ENCODE results near the gene SHISA7.
A peak's percentile ranks its signal among the peaks of the same experiment; 100 is the strongest.

Gene SHISA7

DNA sequence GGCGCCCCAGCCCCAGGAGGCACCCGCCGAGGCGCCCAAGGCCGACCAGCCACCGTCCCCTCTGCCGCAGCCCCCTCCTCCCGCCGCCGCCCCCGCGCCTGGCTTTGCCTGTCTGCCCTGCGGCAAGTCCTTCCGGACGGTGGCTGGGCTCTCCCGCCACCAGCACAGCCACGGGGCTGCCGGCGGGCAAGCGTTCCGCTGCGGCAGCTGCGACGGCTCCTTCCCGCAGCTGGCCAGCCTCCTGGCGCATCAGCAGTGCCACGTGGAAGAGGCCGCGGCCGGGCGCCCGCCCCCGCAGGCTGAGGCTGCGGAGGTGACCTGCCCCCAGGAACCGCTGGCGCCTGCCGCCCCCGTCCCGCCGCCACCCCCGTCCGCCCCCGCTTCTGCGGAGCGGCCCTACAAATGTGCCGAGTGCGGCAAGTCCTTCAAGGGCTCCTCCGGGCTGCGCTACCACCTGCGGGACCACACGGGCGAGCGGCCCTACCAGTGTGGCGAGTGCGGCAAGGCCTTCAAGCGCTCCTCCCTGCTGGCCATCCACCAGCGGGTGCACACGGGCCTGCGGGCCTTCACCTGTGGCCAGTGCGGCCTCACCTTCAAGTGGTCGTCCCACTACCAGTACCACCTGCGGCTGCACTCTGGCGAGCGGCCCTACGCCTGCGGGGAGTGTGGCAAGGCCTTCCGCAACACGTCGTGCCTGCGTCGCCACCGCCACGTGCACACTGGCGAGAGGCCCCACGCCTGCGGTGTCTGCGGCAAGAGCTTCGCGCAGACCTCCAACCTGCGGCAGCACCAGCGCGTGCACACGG lies 39.3 kb upstream of the SHISA7 start:
- no peak for DNase-seq (ENCODE audit: low read depth in 2 of 2)

DNA sequence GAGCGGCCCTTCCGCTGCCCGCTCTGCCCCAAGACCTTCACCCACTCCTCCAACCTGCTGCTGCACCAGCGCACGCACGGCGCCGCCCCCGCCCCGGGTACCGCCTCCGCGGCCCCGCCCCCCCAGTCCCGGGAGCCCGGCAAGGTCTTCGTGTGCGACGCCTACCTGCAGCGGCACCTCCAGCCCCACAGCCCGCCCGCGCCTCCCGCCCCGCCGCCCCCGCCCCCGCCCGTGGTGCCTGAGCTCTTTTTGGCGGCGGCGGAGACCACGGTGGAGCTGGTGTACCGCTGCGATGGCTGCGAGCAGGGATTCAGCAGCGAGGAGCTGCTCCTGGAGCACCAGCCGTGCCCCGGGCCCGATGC lies 38.7 kb upstream of the SHISA7 start:
- no peak for DNase-seq (ENCODE audit: low read depth in 2 of 2)

DNA sequence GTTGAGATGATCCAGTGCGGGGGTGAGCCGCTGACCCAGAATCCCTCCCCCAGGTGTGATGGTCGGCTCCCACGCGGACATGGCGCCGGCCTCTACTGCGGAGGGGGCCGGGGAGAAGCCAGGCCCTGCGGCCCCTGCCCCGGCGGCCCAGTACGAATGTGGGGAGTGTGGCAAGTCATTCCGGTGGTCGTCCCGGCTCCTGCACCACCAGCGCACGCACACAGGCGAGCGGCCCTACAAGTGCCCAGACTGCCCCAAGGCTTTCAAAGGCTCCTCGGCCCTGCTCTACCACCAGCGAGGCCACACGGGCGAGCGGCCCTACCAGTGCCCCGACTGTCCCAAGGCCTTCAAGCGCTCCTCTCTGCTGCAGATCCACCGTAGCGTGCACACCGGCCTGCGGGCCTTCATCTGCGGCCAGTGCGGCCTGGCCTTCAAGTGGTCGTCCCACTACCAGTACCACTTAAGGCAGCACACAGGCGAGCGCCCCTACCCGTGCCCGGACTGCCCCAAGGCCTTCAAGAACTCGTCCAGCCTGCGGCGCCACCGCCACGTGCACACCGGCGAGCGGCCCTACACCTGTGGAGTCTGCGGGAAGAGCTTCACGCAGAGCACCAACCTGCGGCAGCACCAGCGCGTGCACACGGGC lies 38.2 kb upstream of the SHISA7 start:
- DNase-seq (ENCODE audit: low read depth in 2 of 2): no peak

DNA sequence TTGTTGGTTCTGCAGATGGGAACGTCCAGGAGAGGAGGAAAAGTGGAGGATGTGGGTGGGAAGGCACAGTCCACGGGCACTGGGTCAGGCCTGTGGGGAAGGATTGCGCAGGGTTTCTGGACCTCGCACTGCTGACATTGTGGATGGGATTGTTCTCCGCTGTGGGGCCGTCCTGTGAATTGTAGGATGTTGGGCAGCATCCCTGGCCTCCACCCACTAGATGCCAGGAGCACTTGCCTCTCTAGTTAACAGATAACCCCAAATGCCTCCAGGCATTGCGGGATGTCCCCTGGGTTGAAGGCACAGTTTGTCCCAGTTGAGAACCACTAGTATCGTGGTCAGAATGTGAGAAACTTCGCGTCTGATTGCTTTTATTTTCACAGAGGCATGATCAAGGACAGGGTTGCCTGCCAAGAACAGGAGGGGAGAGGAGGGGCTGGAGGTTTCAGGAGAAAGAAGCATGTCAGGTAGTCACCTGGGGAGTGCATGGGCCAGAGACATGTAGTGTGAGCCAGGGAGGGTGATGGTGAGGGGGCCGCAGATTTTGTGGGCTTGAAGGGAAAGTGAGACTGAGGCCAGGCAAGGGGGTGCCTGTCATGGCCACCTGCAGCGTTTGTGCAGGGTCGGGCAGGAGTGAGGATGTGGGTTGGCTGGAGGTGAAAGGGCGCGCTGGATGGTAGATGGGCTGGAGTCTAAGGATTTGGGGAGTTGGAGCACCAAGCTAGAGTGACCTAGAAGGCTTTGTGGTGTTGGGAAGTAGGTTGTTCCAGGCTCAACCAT lies 36.5 kb upstream of the SHISA7 start:
- no peak for DNase-seq (ENCODE audit: low read depth in 2 of 2)

DNA sequence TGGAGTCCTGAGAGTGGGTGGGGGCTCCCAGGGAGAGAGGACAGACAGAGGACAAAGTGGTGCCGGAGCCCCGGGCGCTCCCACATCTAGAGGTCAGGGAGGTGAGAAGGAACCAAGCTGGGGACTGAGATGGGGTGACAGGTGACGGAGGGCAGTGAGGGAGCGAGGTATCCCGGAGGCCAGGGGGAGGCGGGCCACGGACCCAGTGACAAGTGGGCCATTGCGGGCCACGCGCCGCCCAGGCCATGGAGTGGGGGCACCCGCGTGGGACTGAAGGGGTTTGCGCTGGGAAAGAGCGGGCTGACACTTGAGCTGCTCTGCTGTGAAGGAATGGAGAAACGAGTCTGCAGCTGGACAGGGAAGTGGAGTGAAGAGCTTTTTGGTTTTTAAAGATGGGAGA lies 35.9 kb upstream of the SHISA7 start:
- no peak for DNase-seq (ENCODE audit: low read depth in 2 of 2)

DNA sequence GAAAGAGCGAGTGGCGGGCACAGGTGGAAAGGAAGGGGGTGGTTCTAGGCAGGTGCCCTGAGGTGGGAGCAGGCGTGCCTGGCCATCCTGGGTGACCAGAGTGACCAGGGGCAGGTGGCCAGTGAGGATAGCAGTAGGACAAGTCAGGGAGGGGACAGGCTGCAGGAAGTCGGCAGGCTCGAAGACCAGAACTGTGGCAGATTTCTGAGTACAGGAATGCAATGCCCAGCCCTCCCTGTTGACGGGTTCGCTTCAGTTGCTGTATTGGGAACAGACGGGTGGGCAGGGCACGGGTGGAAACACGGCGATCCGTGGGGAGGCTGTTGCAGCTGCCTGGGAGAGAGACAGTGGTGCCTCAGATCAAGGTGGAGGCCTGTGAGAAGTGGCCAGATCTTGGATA lies 35.3 kb upstream of the SHISA7 start:
- DNase-seq (ENCODE audit: low read depth in 2 of 2): no peak

DNA sequence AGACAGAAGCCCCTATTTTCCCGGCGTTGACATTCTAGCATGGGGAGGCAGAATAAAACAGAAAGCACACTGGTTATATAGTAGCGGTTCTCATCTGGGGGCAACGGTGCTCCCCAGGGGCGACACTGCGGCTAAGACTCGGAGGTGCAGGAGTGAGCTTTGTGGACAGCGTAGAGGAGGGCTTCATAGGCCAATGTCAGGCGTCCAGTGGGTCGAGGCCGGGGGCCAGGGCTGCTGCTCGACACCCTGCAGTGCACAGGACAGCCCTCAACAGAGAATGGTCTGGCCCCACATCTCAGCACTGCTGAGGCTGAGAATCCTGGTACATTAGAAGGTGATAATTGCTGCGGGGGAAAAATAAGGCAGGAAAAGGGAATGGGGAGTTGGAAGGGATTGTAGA lies 34.8 kb upstream of the SHISA7 start:
- DNase-seq (ENCODE audit: low read depth in 2 of 2): no peak

DNA sequence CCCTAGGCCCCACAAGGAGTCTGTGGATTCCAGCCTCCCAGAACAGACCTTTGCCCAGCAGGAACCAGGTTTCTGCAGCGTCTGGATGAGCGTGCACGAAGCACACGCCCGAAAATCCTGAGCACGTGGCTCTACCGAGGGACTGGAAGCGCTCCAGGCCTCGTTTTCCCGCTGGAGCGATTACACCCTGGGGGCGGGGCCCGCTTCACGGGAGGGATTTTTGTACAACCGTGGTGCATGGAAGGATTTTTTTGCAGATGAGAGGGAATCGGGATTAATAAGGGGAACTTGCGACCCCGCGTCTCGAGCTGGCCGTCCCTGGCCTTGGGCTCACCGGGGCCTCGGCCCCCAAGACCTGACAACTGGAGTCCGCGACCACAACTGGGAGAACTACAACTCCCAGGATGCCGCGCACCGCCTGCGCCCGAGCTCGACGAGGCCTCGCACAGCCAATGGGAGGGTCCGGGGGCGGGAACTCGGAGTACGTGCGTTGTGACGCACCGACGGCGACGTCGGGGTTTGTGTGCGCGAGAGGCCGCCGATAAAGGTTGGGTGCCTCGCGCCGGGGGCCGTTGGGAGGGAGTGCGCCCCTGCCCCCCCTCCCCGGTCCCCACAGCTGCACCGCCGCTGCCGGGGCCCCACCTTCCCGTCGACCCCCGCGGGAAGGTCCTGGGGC lies 33.1 kb upstream of the SHISA7 start, which contains the start of gene ZNF628:
ZNF628 (plus strand) TSS at position 518 of the 676 bp plus-strand sequence. CDS start 3,294 bp downstream, outside the sequence.
- DNase-seq (ENCODE audit: low read depth in 2 of 2): peak; percentile 95 to 96

DNA sequence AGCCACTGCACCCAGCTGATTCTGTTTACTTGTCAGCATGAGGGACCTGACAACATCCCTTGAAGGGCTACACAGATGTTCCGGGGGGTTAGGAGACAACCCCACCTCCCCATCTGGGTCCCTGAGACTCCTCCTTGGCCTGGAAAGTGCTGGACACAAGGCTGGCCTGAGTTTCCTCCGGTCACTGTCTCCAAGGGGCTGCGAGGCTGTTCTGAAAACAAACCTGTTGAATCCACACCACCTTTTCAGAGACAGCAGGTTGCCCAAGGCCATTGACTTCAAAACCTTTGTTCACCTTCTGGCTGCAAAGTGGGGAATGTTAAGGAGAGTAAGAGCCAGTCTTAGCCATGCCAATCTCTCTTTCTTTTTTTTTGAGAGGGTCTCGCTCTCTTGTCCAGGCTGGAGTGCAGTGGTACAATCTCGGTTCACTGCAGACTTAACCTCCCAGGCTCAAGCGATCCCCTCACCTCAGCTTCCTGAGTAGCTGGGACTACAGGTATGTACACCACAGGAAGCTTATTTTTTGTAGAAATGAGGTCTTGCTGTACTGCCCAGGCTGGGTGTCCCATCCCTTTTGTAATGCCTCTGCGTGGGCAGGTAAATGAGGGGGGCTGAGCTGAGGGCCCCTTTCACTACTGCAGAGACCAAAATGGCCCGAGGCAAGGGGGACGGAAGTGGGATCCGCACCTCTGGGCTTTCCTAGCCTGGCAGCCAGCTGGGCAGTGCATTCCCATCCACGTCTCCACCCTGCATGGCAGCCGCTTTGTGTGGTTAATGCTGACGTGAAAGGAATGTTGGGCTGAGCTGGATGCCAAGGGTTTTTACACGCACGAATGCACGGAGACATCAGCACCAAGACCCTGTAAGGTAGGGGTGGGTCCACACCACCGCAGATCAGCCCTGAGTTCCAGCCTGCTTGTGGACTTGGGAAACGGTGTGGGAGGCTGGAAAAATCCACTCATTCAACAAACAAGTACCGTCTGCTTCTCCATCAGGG lies 31.5 kb upstream of the SHISA7 start:
- no peak for DNase-seq (ENCODE audit: low read depth in 2 of 2)

DNA sequence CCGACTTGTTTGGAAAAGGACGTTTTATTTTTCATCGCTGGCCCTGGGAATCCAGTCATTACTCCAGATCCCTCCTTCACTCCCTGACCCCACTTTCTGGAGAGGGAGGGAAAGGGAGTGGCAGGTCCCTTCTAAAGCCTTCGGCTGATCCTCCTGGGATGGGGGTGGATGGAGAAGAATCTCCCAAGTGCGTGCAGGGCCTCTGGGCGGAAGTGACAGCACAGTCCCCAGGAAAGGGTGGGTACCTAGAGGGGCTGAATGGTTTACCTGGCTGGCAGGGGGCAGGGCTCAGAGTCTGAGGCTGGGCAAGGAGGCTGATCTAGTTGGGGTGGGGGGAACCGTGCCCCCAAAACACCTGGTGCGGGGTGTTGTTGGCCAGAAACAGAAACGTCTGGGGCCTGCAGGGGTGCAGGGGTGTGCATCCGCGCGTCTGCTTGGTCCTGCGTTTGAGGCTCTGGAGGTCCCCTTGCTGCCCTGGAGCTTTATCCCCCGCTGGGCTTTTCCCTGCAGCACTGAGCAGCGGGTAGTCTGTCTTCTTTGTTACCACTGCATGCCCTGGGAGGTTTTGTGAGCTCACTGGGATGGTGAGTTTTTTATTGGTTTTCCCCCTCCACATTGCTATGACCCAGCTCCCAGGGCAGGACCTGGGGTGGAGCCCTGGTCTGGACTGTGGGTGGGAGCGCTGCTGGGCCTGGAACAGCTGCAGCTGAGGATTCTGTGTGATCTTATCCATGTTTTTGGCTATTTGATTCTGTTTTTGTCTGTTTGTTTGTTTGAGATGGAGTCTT lies 30.3 kb upstream of the SHISA7 start:
- no peak for DNase-seq (ENCODE audit: low read depth in 2 of 2)

DNA sequence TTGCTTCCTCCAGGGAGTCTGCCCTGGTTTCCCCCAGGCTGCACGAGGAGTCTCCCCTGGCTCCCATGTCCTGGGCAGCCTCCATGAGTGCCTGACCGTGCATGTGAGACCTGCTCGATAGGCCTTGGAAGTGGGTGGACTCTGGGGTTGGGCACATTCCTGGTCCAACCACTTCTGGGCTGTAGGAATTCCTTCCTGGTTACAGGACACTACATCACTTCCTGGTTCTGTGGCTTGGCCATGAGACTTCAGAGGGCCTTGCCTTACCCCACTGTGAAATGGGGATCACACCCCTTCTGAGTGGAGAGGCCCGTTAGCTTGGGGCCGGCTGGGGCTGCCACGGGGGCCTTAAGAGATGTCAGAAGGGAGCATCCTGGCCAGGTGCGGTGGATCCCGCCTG lies 29.4 kb upstream of the SHISA7 start:
- no peak for DNase-seq (ENCODE audit: low read depth in 2 of 2)

DNA sequence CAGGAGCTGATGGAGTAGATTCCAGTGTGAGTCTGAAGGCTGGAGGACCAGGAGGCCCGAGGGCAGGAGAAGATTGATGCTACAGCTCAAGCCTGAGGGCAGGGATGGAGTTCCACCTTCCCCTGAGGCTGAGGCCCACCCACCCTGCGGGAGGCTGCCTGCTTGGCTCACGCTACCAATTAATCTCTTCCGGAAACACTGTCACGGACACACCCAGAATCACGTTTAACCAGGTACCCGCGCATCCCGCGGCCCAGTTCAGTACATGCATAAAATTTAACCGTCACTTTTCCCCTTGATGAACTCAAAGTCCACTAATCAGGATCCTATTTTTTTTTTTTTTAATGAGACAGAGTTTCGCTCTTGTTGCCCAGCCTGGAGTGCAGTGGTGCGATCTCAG lies 28.2 kb upstream of the SHISA7 start:
- no peak for DNase-seq (ENCODE audit: low read depth in 2 of 2)

DNA sequence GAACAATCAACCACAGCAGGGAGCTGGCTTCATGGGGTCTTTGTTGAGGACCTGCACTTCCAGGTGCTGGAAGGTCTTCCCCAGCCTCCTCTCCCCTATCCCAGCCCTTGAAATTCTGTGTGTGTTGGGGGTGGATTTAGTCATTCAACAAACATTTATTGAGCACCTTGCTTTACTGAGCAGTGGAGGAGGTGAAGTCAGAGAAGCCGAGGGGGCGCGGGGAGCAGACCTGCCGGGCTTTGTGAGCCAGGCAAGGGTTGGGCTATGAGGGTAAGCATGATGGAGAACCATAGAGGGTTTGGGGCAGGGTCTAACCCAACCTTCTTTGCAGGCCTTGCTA lies 24.9 kb upstream of the SHISA7 start:
- DNase-seq (ENCODE audit: low read depth in 2 of 2): no peak

DNA sequence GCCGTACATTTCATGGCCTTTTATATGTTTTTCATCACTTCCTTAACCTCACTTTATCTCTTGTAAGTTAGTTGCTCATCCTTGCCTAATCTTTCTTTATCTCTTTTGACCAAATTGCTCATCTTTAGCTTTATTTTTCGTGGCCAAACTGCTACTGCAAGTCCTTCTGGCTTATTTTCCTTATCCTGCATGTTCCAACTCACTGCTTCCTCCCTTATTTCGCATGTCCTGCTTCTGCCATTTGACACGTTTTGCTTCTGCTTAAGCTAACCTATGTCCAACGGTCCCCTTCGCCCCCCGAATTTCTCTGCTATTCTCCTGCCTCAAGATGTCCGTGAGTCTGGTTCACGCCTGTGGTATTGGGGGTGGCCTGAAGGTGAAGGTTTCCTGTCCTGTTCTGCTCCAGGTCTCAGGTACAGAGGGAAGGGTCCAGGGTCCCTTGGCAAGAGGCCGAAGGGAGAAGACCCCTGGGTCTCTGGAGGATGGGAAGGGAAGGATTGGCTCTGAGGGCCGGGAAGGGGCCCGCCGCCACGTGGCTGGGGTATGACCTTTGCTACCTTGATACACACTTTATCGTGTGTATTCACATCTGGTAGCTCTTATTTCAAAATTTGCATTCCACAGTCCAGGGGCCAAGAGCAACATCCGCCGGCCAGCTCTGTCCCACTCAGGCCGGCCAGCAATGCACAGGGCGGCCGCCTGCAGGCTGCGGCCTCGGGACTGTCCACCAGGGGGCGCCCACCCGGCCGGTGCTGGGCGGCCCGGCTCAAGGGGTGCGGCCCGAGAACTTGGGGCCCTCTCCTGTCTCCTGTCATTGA lies 24.3 kb upstream of the SHISA7 start:
- DNase-seq (ENCODE audit: low read depth in 2 of 2): no peak

DNA sequence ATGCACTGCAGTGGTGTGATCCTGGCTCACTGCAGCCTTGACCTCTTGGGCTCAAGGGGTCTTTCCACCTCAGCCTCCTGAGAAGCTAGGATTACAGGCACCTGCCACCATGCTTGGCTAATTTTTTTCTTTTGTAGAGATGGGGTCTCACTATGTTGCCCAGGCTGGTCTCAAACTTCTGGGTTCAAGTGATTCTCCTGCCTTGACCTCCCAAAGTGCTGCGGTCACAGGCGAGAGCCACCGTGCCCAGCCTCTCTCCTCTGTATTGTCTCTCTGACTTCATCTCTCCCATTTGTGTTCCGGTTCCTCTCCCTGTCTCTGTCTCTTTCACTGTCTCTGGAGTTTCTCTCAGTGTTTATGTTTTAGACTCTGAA lies 23.1 kb upstream of the SHISA7 start:
- DNase-seq (ENCODE audit: low read depth in 2 of 2): no peak

DNA sequence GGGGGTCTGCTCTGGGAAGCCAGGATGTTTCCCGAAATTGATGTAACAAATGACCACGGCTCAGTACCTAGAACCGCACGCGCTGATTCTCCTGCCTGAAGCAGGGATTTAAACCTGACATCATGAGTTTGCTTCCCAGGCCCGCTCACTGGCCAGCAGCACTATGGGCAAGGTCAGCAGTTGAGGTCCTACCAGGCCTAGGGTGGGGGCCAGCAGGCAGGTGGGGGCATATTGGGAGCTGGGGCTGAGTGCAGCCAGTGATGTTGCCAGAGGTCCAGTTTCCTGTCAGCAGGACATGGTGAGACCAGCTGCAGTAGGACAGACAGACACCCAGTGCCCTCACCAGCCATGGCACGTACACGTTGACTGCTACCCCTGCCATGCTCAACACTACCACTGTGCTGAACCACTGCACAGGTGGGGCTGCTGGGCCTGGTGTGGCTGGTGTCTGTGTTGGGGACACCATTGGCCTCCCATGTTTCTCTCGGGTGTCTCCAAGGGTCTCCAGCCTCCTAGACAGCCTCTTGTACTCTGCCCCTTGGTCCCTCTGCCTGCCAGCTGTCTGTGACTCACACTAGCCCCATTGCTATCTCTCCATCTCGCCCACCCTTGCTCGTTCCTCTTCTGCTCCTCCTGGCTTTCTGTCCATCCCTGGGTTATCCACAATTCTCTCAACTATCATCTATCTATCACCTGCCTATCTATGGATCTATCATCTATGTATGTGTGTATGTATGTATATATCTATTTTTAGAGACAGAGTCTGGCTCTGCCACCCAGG lies 22.6 kb upstream of the SHISA7 start:
- DNase-seq (ENCODE audit: low read depth in 2 of 2): no peak

DNA sequence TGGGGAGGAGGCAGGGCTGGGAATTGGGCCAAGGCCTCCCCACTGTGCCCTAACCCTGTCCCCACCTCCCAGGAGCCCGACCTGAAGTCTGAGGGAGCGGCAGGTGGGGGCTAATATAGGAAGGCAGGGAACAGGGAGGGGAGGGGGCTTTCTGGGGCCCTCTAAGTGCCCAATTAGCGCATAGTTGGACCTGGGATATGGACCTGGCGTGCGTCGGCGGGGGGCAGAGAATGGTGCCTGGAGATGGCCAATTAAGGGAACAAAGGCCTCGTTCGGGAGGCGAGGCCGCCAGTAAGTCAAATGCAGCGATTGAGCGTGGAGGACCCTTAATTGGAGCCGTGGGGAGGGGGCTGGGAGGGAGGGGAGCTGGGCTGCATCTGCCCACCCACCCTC lies 21.6 kb upstream of the SHISA7 start, which contains the start of gene C19orf85:
C19orf85 (minus strand) TSS at position 90 of the 393 bp plus-strand sequence. CDS start 197 bp downstream, outside the sequence.
- DNase-seq (ENCODE audit: low read depth in 2 of 2): no peak

DNA sequence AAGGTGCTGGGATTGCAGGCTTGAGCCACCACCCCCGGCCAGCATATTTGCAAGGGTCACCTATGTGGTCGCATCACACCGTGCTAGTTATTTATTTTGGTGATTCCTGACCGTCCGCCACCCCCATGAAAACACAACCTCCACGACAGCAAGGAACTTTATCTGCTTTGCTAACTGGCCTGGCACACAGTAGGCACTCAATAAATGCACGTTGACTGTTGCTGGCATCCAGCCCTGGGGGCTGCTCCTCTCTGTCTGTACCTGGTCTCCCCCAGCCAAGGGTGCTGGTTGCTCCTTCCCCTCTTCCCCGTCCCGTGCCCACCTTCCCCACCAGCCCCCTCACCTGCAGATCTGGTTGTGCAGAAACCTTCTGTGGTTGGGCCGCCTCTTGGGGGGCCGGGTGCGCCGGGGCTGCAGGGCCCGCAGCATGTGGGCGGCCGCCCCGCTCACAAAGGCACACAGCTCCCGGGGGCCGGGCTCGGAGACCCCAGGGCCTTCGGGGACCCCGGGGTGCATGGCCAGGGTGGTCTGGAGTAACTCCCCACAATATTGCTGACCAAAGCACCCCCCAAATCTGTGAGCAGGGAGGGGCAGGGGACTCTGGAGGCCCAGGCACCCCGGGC lies 21.1 kb upstream of the SHISA7 start:
- DNase-seq (ENCODE audit: low read depth in 2 of 2): no peak

Measured in stimulated activated CD8-positive, alpha-beta memory T cell treated with anti-CD3 and anti-CD28 coated beads, Interleukin-15, amount 100 ng/mL, for 4 hours (primary cell).